ENCODE results near the gene SLC25A4.

Gene SLC25A4

GRCh38 chr4:185119927-185120630 is 23.0 kb upstream of the SLC25A4 start:
- no peak for DNase-seq (ENCODE audit: extremely low read depth in 1 of 2, low read depth in 1 of 2)

DNA sequence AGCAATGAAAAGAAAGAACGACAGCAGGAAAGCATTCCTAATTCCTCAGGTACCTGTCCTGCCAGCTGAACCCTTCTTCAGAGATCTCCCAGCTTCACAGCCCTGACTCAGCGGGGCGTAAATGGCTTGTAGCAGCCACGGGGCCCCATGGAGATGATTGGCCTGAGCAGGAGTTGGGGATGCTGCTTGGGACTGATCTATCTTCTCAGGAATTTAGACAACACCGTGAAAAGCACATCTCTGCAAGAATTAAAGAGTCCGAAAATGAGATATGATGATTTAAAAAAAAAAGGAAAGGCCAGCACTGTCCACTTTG is 22.5 kb upstream of the SLC25A4 start:
- DNase-seq (ENCODE audit: extremely low read depth in 1 of 2, low read depth in 1 of 2) = no peak

- no peak for DNase-seq (ENCODE audit: extremely low read depth in 1 of 2, low read depth in 1 of 2)
These were observed 20.3 kb upstream of the SLC25A4 start for GRCh38 chr4:185122681-185123345.

- no peak for DNase-seq (ENCODE audit: extremely low read depth in 1 of 2, low read depth in 1 of 2)
These were observed 19.1 kb upstream of the SLC25A4 start for GRCh38 chr4:185124006-185124405.

DNA sequence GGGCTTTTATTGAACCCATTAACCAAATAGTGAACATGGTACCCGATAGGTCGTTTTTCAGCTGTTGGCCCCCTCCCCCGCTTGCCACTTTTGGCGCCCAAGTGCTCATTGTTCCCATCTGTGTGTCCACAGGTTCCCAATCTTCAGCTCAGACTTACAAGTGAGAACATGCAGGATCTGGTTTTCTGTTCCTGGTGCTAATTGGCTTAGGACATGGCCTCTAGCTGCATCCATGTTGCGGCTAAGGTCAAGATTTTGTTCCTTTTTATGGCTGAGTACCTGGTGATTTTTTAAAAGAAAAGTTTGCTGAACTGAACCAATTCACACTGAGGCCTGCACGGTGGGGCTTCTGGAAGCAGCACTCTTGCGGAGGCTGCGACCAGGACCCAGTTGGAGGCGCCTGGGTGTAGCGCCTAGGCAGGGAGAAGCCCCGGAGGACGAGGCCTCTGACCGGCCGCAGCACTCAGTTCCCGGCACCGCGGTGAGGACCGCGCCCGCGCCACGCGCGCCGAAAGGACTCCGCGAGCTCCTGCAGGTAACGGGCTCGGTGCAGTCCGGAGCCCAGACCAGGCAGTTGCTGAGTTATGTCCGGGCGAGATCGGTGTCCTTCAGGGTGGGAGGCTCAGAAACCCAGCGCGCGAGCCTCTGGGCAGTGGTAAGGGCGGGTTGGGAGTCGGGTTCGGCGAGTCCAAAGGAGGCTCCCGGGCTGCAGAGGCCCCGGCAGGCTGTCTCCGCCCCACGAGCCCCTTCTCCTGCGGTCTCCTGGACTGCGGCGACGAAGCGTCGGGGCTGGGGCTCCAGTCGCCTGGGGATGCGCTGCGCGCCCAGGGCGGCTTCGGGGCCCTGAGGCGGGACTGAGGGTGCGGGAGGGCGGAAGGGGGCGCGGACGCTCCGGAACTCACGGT is 15.8 kb upstream of the SLC25A4 start:
- no peak for DNase-seq (ENCODE audit: extremely low read depth in 1 of 2, low read depth in 1 of 2)

DNA sequence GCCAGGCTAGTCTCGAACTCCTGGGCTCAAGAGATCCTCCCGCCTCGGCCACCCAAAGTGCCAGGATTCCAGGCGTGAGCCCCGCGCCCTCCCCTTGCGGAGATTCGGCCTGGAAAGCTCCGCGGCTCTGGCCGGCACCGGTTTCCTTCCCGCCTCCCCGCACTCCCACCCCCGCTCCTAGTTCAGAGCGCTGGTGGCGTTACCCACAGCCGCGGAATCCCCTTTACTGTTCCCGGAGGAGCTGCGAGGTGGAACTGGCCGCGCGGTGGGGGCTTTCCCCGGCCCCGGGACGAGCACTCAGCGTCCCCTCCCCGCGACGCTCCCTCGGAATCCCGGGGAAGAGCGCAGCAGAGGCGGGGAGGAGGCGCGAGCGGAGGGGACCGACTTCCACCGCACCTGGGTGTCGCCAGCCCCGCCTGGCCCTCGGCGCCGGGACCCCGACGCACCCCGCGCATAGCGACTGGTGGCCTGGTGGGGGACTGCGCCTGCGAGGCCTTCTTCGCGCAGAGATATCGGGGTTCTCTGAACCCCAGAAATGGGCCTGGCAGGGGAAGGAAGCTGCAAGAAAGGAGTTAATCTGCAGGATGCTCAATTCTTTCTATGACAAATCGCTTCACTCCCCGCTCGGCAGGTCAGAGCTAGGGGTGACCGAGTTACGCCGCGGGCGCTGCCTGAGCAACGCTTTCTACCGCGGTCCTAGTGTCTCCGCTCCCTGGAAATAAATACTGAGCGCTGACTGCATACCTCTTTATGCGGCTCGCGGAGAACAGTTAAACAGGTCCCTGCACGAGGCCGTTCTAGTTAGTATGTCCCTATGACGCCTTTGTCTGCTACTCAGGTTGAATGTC is 14.6 kb upstream of the SLC25A4 start:
- DNase-seq (ENCODE audit: extremely low read depth in 1 of 2, low read depth in 1 of 2) = no peak

- DNase-seq (ENCODE audit: extremely low read depth in 1 of 2, low read depth in 1 of 2) = no peak
These were observed 8.7 kb upstream of the SLC25A4 start for GRCh38 chr4:185134307-185134869.

DNA sequence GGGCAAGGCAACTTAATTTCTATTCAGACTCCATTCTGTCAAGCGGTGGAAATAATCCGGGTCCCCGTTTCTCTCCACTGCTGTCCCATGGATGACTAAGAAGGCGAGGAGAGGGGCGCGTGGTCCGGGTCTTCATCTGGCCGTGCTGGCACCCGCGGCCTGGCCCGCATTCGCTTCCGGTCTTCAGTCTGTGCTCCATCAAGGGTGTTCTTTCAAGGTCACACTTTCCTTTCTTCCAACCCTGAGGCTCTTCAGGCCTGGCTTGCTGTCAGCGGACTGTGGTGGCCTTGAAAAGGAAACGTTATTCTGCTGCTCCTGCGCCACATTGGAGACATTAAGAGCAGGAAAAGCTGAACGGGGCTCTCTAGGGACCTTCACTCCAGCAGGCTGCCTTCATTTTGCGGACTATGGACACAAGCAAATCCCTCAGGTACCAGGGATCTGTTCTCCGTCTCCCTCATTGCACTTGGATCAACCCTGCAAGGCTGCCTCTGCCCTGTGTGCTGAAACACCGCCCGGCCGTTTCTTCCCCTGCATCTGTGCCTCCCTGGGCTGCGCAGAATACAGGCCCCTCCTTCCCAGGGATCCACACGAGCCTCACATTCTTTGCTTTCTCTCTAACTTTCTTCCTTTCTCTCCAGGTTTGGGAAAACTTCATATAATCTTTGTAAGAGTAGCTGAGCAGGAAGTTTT is 5.7 kb upstream of the SLC25A4 start:
- no peak for DNase-seq (ENCODE audit: extremely low read depth in 1 of 2, low read depth in 1 of 2)

- DNase-seq (ENCODE audit: extremely low read depth in 1 of 2, low read depth in 1 of 2) = no peak
These were observed 4.9 kb upstream of the SLC25A4 start for GRCh38 chr4:185138161-185138560.

GRCh38 chr4:185139736-185140135 is 3.3 kb upstream of the SLC25A4 start:
- DNase-seq (ENCODE audit: extremely low read depth in 1 of 2, low read depth in 1 of 2) = no peak

- no peak for DNase-seq (ENCODE audit: extremely low read depth in 1 of 2, low read depth in 1 of 2)
These were observed 1.3 kb upstream of the SLC25A4 start for GRCh38 chr4:185141777-185142176.

- DNase-seq (ENCODE audit: extremely low read depth in 1 of 2, low read depth in 1 of 2) = no peak
These were observed 528 bp upstream of the SLC25A4 start for GRCh38 chr4:185142564-185142911.

DNA sequence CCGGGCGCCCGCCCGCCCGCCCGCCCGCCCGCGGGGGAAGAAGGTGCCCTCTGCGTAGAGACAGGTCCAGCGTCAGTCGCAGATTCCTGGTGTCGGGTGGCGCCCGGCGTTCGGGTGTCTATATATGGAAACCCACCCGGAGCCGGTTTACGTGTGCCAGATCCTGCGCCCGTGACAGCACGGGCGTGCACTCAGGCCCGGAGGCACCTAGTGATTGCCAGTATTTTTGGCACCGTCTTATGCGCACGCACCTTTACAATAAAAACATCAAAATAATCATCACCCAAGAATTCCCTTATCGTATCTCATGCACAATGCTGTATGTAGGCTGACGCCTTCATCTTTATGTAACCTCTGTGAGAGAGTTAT is 519 bp downstream of the SLC25A4 start:
- no peak for DNase-seq (ENCODE audit: extremely low read depth in 1 of 2, low read depth in 1 of 2)

DNA sequence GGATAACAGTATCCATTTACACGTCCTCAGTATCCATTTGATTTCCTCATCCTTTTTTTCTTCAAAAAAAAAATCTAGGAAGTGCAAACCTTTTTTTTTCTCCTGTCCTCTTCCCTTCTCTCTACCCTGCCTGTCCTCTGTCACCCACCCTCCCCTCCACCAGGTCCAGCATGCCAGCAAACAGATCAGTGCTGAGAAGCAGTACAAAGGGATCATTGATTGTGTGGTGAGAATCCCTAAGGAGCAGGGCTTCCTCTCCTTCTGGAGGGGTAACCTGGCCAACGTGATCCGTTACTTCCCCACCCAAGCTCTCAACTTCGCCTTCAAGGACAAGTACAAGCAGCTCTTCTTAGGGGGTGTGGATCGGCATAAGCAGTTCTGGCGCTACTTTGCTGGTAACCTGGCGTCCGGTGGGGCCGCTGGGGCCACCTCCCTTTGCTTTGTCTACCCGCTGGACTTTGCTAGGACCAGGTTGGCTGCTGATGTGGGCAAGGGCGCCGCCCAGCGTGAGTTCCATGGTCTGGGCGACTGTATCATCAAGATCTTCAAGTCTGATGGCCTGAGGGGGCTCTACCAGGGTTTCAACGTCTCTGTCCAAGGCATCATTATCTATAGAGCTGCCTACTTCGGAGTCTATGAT is 1.7 kb downstream of the SLC25A4 start:
- DNase-seq (ENCODE audit: extremely low read depth in 1 of 2, low read depth in 1 of 2) = no peak

DNA sequence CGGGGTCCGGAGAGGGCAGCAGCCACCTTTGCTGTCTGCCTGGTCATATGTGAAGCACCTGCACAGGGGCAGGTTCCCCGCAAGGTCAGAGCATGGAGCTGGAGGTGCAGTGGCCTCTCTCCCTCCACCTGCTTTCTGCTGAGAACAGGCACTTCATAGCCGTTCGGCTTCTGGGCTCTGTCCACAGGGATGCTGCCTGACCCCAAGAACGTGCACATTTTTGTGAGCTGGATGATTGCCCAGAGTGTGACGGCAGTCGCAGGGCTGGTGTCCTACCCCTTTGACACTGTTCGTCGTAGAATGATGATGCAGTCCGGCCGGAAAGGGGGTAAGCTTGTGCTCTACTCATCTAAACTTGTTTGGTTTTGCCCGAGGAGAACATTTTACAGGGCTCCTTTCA is 2.5 kb downstream of the SLC25A4 start:
- DNase-seq (ENCODE audit: extremely low read depth in 1 of 2, low read depth in 1 of 2) = no peak

- no peak for DNase-seq (ENCODE audit: extremely low read depth in 1 of 2, low read depth in 1 of 2)
These were observed 6.3 kb downstream of the SLC25A4 start for GRCh38 chr4:185149392-185149791.

GRCh38 chr4:185151296-185151695 is 8.2 kb downstream of the SLC25A4 start:
- no peak for DNase-seq (ENCODE audit: extremely low read depth in 1 of 2, low read depth in 1 of 2)

DNA sequence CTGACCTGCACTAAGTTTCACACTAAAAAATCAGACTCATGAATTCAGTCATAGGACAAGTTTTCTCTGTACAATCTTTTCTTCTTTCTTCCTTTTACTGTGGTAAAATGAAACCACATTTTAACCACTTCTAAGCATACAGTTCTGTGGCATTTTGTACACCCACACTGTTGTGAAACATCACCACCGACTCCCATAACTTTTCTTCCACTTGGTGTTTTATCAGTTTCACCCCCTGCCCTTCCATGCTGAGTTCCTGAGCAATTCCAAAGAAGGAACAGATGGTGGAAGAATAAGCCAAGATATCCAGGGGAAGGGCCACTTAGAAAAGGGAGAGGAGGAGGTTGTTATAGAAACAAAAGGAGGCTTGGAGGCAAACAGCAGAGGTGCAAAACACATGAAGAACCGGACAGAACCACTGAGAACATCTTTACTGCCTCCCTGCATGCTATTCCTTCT is 22.6 kb downstream of the SLC25A4 start:
- DNase-seq (ENCODE audit: extremely low read depth in 1 of 2, low read depth in 1 of 2) = no peak

DNA sequence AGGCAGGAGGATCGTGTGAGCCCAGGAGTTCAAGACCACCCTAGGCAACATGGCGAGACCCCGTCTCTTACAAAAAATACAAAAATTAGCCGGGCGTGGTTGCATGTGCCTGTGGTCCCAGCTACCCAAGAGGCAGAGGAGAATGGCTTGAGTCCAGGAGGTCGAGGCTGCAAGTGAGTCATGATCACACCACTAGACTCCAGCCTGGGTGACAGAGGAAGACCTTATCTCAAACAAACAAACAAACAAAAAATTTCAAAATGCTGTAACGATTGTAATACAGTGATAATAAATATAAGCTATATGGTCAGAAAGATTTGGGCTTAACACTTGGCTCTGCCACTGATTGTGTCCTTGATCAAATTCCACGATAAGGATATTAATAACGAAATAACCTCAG is 24.2 kb downstream of the SLC25A4 start:
- no peak for DNase-seq (ENCODE audit: extremely low read depth in 1 of 2, low read depth in 1 of 2)
